Measurements from ENCODE around the gene HLA-DQB1.

The HLA-DQB1 gene

GRCh38 chr6:32621372-32621771 lies 45.1 kb downstream of the HLA-DQB1 start:
- Histone ChIP-seq H3K36me3 (ENCODE audit: control insufficient read depth, insufficient read depth, low read length) (no peaks in the 10 kb centered on the region), H3K27me3 (replicated peaks; ENCODE audit: control insufficient read depth, insufficient read depth, low read length) (no peaks in the 10 kb centered on the region), H3K4me3 (replicated peaks; ENCODE audit: low read depth, low read length) (no peak overlapping the region)
- DNase-seq (ENCODE audit: extremely low read depth, insufficient read length) = no peak
- TF ChIP-seq CTCF (IDR thresholded peaks at IDR 0.05; ENCODE audit: insufficient read depth, low read length, poor library complexity, severe bottlenecking) = no peak

- Histone ChIP-seq H3K27me3 (replicated peaks; ENCODE audit: control insufficient read depth, insufficient read depth, low read length) (no peaks in the 10 kb centered on the region), H3K36me3 (ENCODE audit: control insufficient read depth, insufficient read depth, low read length) (no peaks in the 10 kb centered on the region), H3K4me3 (replicated peaks; ENCODE audit: low read depth, low read length) (no peak overlapping the region)
- no peak for TF ChIP-seq CTCF (IDR thresholded peaks at IDR 0.05; ENCODE audit: insufficient read depth, low read length, poor library complexity, severe bottlenecking)
- DNase-seq (ENCODE audit: extremely low read depth, insufficient read length) = no peak
These were observed 48.7 kb downstream of the HLA-DQB1 start for GRCh38 chr6:32617751-32618150.

GRCh38 chr6:32615885-32616532 lies 50.4 kb downstream of the HLA-DQB1 start:
- no peak for TF ChIP-seq CTCF (IDR thresholded peaks at IDR 0.05; ENCODE audit: insufficient read depth, low read length, poor library complexity, severe bottlenecking)
- Histone ChIP-seq H3K27me3 (replicated peaks; ENCODE audit: control insufficient read depth, insufficient read depth, low read length) (no peaks in the 10 kb centered on the region), H3K4me3 (replicated peaks; ENCODE audit: low read depth, low read length) (no peak overlapping the region), H3K36me3 (ENCODE audit: control insufficient read depth, insufficient read depth, low read length) (no peaks in the 10 kb centered on the region)
- DNase-seq (ENCODE audit: extremely low read depth, insufficient read length) = no peak

GRCh38 chr6:32614366-32615081 lies 51.9 kb downstream of the HLA-DQB1 start:
- Histone ChIP-seq H3K4me3 (replicated peaks; ENCODE audit: low read depth, low read length) (no peak overlapping the region), H3K27me3 (replicated peaks; ENCODE audit: control insufficient read depth, insufficient read depth, low read length) (no peaks in the 10 kb centered on the region), H3K36me3 (ENCODE audit: control insufficient read depth, insufficient read depth, low read length) (no peaks in the 10 kb centered on the region)
- TF ChIP-seq CTCF (IDR thresholded peaks at IDR 0.05; ENCODE audit: insufficient read depth, low read length, poor library complexity, severe bottlenecking) = no peak
- no peak for DNase-seq (ENCODE audit: extremely low read depth, insufficient read length)

- Histone ChIP-seq H3K36me3 (ENCODE audit: control insufficient read depth, insufficient read depth, low read length) (no peaks in the 10 kb centered on the region), H3K27me3 (replicated peaks; ENCODE audit: control insufficient read depth, insufficient read depth, low read length) (no peaks in the 10 kb centered on the region), H3K4me3 (replicated peaks; ENCODE audit: low read depth, low read length) (no peak overlapping the region)
- DNase-seq (ENCODE audit: extremely low read depth, insufficient read length) = no peak
- TF ChIP-seq CTCF (IDR thresholded peaks at IDR 0.05; ENCODE audit: insufficient read depth, low read length, poor library complexity, severe bottlenecking) = no peak
These were observed 53.0 kb downstream of the HLA-DQB1 start for GRCh38 chr6:32613475-32613874.
